Measurements from ENCODE around the gene DPPA5. TPM values are rescaled to one million over a fixed set of nuclear protein-coding genes. Genes with fewer than 3 reads are reported as not detected.

The DPPA5 gene
- total and polyA plus RNA-seq, 9 donors: 0.68 TPM; not detected in 8

DNA sequence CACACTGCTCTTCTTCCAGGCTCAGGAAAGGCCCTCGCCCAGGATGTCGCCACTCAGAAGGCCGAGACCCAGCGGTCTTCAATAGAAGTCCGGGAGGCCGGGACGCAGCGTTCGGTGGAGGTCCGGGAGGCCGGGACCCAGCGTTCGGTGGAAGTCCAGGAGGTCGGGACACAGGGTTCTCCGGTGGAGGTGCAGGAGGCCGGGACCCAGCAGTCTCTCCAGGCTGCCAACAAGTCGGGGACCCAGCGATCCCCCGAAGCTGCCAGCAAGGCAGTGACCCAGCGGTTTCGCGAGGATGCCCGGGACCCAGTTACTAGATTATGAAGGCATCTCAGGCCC is 9.4 kb upstream of the DPPA5 start:
- Histone ChIP-seq H3K36me3 (no peaks in the 10 kb centered on the region), H3K27me3 (no peaks in the 10 kb centered on the region), H3K4me3 (no peak overlapping the region), H3K9me3 (no peaks in the 10 kb centered on the region), H3K4me1 (ENCODE audit: insufficient read depth) (no peaks in the 10 kb centered on the region), H3K27ac (no peak overlapping the region)
- no peak for TF ChIP-seq EP300 (IDR thresholded peaks at IDR 0.05)
- 96 to 97% (median 96%) methylated on average over 23 of the region's 23 CpGs for WGBS, 3 donors
- no peak for DNase-seq
- intact Hi-C loops (cut with DNase I): no loop called here

DNA sequence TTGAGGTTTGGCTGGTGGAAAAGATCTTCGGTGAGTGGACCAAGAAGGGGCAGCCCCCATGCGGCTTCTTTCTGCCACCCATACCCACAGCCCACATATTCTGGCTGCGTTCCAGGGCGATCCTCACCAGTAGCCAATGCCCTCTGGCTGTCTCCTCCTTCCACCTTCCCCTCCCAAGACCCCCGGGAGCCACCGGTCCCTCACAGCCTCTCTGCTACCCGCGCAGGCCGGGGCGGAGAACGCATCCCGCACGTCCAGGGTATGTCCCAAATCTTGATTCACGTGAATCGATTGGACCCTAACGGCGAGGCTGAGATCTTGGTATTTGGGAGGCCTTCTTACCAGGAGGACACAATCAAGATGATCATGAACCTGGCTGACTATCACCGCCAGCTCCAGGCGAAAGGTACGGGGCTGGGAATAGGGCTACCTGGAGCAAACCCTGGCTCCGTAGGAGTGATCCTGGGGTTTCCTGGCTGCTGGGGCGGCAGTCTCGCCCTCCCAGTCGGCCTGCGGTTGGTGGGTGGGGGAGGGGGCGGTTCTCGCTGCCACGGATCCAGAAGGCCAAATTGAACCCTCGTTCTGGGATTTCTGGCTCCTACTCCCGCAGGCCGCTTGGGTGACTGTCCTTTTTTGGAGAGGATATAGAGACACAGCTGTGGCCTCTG is 8.9 kb upstream of the DPPA5 start:
- Histone ChIP-seq H3K36me3 (no peaks in the 10 kb centered on the region), H3K4me3 (no peak overlapping the region), H3K4me1 (ENCODE audit: insufficient read depth) (no peaks in the 10 kb centered on the region), H3K9me3 (no peaks in the 10 kb centered on the region), H3K27ac (no peak overlapping the region), H3K27me3 (no peaks in the 10 kb centered on the region)
- 94 to 96% (median 95%) methylated on average over 31 of the region's 31 CpGs for WGBS, 3 donors
- TF ChIP-seq EP300 (IDR thresholded peaks at IDR 0.05): no peak
- TF ChIP-seq POLR2A (IDR thresholded peaks at IDR 0.05): no peak
- TF ChIP-seq, protein P1, sequence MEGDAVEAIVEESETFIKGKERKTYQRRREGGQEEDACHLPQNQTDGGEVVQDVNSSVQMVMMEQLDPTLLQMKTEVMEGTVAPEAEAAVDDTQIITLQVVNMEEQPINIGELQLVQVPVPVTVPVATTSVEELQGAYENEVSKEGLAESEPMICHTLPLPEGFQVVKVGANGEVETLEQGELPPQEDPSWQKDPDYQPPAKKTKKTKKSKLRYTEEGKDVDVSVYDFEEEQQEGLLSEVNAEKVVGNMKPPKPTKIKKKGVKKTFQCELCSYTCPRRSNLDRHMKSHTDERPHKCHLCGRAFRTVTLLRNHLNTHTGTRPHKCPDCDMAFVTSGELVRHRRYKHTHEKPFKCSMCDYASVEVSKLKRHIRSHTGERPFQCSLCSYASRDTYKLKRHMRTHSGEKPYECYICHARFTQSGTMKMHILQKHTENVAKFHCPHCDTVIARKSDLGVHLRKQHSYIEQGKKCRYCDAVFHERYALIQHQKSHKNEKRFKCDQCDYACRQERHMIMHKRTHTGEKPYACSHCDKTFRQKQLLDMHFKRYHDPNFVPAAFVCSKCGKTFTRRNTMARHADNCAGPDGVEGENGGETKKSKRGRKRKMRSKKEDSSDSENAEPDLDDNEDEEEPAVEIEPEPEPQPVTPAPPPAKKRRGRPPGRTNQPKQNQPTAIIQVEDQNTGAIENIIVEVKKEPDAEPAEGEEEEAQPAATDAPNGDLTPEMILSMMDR (IDR thresholded peaks at IDR 0.05): no peak
- no peak for DNase-seq
- intact Hi-C loops (cut with DNase I): no loop called here

DNA sequence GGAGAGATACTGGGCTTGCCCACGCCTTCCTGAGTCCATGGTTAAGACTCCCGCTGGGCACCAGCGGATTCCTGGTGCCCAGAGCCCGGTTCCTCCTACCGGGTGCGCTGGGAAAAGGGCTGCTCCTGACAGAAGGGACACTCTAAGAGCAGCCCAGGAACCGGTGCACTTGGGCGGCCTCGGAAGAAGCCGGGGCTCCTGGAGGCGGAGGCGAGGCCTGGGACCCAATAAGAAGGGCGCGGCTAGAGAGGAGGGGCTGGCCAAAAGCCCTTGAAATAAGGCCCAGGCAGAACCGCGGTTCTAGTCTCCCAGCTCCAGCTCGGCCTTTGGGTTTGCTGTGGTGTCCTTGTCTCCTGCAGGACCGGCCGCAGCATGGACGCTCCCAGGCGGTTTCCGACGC is 8.3 kb upstream of the DPPA5 start, which contains the start of gene KHDC3L:
Gene KHDC3L, plus strand, starts transcription at position 301 of the 400 bp plus-strand sequence. Its CDS starts 72 bp downstream, at position 373.
- Histone ChIP-seq H3K4me3 (no peak within 1 kb of the TSS), H3K36me3 (no peaks in the 10 kb centered on the region), H3K9me3 (no peaks in the 10 kb centered on the region), H3K27me3 (no peaks in the 10 kb centered on the region), H3K4me1 (ENCODE audit: insufficient read depth) (no peaks in the 10 kb centered on the region), H3K27ac (no peak within 1 kb of the TSS)
- intact Hi-C loops (cut with DNase I): no loop called here
- TF ChIP-seq, protein P1 (IDR thresholded peaks at IDR 0.05): no peak
- WGBS, 3 donors: 84 to 92% (median 88%) methylated on average over 23 of the region's 23 CpGs
- no peak for DNase-seq

DNA sequence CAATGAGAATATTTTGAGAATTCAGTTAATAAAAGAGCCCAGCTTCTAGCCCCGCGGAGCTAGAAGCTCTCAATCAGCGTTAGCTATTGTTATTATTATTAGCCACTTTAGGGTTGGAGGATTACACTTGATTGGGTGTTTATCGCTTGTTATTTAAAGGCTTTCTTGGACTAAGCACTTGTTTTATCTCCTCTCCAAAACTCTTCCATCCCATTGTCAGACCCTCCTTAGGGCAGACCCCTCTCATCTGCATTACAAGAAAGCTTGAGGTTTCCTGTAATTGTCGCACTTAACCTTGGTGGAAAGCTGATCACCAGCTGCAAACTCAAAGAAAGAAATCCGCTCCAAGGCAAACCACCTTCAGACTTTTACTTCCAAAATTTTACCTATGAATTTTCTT is 4.8 kb downstream of the DPPA5 start:
- Histone ChIP-seq H3K27me3 (no peaks in the 10 kb centered on the region), H3K27ac (no peak overlapping the region), H3K9me3 (no peaks in the 10 kb centered on the region), H3K4me1 (ENCODE audit: insufficient read depth) (no peaks in the 10 kb centered on the region), H3K4me3 (no peak overlapping the region), H3K36me3 (no peaks in the 10 kb centered on the region)
- TF ChIP-seq EP300 (IDR thresholded peaks at IDR 0.05) (no peak), POLR2A (IDR thresholded peaks at IDR 0.05) (no peak)
- TF ChIP-seq, protein P1 (IDR thresholded peaks at IDR 0.05): no peak
- intact Hi-C loops (cut with DNase I): no loop called here
- WGBS, 3 donors: 26 to 44% (median 41%) methylated on average over 6 of the region's 6 CpGs
- DNase-seq: no peak

DNA sequence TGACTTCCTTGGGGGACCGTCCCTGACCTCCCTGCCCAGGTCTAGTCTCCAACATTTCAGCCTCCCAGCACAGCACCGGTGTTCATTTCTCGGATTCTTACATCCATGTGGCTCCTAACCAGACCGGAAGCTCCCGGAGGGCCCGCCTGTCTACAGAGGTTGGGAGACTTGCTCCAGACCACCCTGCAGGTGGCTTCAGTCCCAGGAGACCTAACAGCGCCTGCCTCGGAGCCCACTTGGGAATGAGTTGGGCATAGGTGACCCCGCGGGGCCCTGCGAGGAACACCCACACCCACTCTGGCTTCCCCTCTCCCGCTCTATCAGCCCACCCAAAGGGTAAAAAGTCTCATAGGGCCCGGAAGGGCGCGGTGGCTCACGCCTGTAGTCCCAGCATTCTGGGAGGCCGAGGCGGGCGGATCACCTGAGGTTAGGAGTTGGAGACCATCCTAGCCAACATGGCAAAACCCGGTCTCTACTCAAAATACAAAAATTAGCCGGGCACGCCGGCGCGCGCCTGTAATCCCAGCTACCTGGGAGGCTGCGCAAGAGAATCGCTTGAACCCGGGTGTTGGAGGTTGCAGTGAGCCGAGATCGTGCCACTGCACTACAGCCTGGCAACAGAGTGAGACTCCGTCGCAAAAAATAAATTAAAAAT is 5.4 kb downstream of the DPPA5 start:
- Histone ChIP-seq H3K27ac (no peak overlapping the region), H3K9me3 (no peaks in the 10 kb centered on the region), H3K36me3 (no peaks in the 10 kb centered on the region), H3K27me3 (no peaks in the 10 kb centered on the region), H3K4me1 (ENCODE audit: insufficient read depth) (no peaks in the 10 kb centered on the region), H3K4me3 (no peak overlapping the region)
- DNase-seq: no peak
- intact Hi-C loops (cut with DNase I): no loop called here
- 48 to 60% (median 55%) methylated on average over 33 of the region's 33 CpGs for WGBS, 3 donors
- TF ChIP-seq EP300 (IDR thresholded peaks at IDR 0.05): no peak
- TF ChIP-seq, protein P1 (IDR thresholded peaks at IDR 0.05): no peak
- TF ChIP-seq POLR2A (IDR thresholded peaks at IDR 0.05): no peak
